Testis (tissue), 3 donors: Measurements from ENCODE around the gene ZNF282. TPM values are rescaled to one million over a fixed set of nuclear protein-coding genes. Genes with fewer than 3 reads are reported as not detected.
"Not testable (repeated sequence)": the region's sequence is repeated elsewhere in the genome, so short reads cannot be mapped to it uniquely, and the experiment has no call there.

ENCODE experiments used
- DNase-seq: peaks from one replicate; pipeline ENCODE4 v3.0.0-alpha.2; 2019
- H3K27ac ChIP-seq, 2 donors: fragments of 200-600 bp; sonication (generic); one replicate each; pipeline ENCODE4 v1.5.1; 2019
- H3K27me3 ChIP-seq: fragments of 200-600 bp; sonication (generic); one replicate; pipeline ENCODE4 v1.5.1; 2019
- H3K36me3 ChIP-seq: fragments of 200-600 bp; sonication (generic); one replicate; pipeline ENCODE4 v1.5.1; 2017; ENCODE audit warnings: low read depth; ENCODE audit errors: missing control alignments
- H3K4me1 ChIP-seq: fragments of 200-600 bp; sonication (generic); one replicate; pipeline ENCODE4 v1.5.1; 2019
- H3K4me3 ChIP-seq, 2 donors: fragments of 200-600 bp; sonication (generic); one replicate each; pipeline ENCODE4 v1.5.1; 2017 to 2019
- H3K9me3 ChIP-seq: fragments of 200-600 bp; sonication (generic); one replicate; pipeline ENCODE4 v1.5.1; 2017
- CTCF ChIP-seq, 3 experiments: fragments of 450-650 bp in 2 of 3; fragments of 200-600 bp in 1 of 3; sonication (generic) in 1 of 3; IDR thresholded peaks; one replicate each; pipeline ENCODE4 v1.5.1; 2016 to 2019; ENCODE audit warnings: antibody characterized with exemption in 3 of 3, mild to moderate bottlenecking in 2 of 3, moderate library complexity in 1 of 3
- POLR2A ChIP-seq: fragments of 450-650 bp; IDR thresholded peaks from one replicate; pipeline ENCODE4 v1.6.1; 2017; ENCODE audit warnings: antibody characterized with exemption, mild to moderate bottlenecking, moderate library complexity
- WGBS, 2 donors: methylation state at CpG; one replicate each; pipeline ENCODE4 v1.1.5; 2018; 5-methylcytosine and 5-hydroxymethylcytosine counted together
- intact Hi-C: fragments of 100-400 bp; cut with DNase I; formaldehyde crosslinking; loops from one replicate; pipeline ENCODE4 v1.15.1; 2023; ENCODE audit warnings: low total_unique reads
- polyA plus RNA-seq: library from polyadenylated mRNA; stranded (reverse); fragments of 350-450 nt; fragmentation: Illumina TruSeq; extraction: RNeasy Lipid Tissue Mini Kit (QIAGEN cat#74804); gene quantifications from one replicate; pipeline ENCODE4 v1.2.3, GENCODE V29; 2014; ENCODE audit warnings: low read depth, low replicate concordance; ENCODE audit not compliant: insufficient read depth
- total RNA-seq, 2 donors: library from RNA; depleted of rRNA; stranded (reverse); fragments of >200 nt; gene quantifications; one replicate each; pipeline ENCODE4 v1.2.3, GENCODE V29; 2016

The ZNF282 gene
- total and polyA plus RNA-seq, 3 donors from 2014 or later, result 9.6 to 17.6 (median 12.2) TPM

- DNase-seq, result no peak
Measured at GRCh38 chr7:149226840-149227494, 31.6 kb downstream of the ZNF282 start.

DNA sequence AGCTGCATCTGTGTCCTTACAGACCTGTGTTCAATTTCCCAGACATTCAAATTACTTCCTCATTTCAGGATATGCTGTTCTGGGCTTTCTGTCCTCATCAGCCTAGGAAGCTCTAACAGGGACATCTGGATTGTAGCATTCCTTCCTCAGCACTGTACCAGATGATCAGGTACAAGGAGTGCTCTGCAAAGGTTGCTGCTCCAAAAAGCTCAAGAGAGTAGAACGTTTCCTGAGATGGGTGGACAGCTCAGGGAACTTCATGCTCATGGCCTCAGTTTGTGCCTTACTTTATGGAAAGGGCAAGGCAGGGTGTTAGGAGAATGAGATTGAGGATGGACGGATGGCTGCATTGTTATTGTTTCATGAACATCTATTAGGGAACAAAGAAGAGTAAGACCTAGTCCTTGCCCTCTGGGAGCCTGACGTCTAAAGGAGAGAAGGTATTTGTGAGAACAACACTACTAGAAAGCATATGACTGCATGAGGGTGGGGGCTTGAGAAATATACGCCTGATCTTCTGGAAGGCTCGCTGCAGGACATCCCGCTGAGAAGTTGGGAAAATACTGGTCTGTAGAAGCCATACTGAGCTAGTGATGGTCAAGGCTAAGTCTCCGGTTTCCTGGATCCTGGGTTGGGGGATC lies 33.6 kb downstream of the ZNF282 start:
- TF ChIP-seq CTCF (IDR thresholded peaks at IDR 0.05), result no peak
- no peak for TF ChIP-seq POLR2A
- DNase-seq, result no peak
- intact Hi-C loops, result no loop called here
- Histone ChIP-seq H3K4me1 (no peaks in the 10 kb centered on the region), H3K4me3 (no peak overlapping the region), H3K27ac (no peak overlapping the region), H3K9me3 (no peaks in the 10 kb centered on the region), H3K27me3 (no peaks in the 10 kb centered on the region), H3K36me3 (no peaks in the 10 kb centered on the region)
- WGBS, 2 donors, result 65 to 66% methylated on average over 7 of the region's 7 CpGs

More at GRCh38 chr7:149226840-149227494, 31.6 kb downstream of the ZNF282 start:
- no peak overlapping the region for H3K4me3 ChIP-seq
- no peak overlapping the region for H3K27ac ChIP-seq
- TF ChIP-seq CTCF (IDR thresholded peaks at IDR 0.05), result no peak
- no peak for TF ChIP-seq POLR2A
- no peaks in the 10 kb centered on the region for H3K36me3 ChIP-seq
- H3K9me3 ChIP-seq, result no peaks in the 10 kb centered on the region
- intact Hi-C loops, result no loop called here
- 61 to 73% methylated on average over 4 to 6 of the region's 6 CpGs for WGBS, 2 donors
- H3K4me1 ChIP-seq, result no peaks in the 10 kb centered on the region
- no peaks in the 10 kb centered on the region for H3K27me3 ChIP-seq

DNA sequence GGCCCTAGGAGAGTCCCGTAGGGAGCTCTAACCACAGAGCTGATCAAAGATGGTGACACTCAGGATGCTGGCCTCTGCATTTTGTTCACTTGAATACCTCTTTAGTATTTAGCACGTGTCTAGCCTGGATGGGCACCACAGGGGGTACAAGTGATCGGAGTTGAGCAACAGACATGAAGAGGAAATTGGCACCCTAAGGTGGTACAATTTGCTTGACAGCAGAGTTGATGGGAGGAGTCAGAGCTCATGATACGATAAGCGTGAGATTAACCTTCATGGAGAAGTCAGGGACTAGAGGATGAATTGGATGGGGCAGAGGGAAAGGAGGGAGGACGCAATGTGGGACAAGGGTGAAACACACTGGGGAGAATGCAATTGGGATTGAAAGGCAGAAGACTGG lies 34.2 kb downstream of the ZNF282 start:
- no peak overlapping the region for H3K4me3 ChIP-seq
- intact Hi-C loops, result no loop called here
- no peak overlapping the region for H3K27ac ChIP-seq
- H3K4me1 ChIP-seq, result no peaks in the 10 kb centered on the region
- no peak for DNase-seq
- no peak for TF ChIP-seq CTCF (IDR thresholded peaks at IDR 0.05)
- no peak for TF ChIP-seq POLR2A
- WGBS, 2 donors, result 69% methylated on average over 6 of the region's 6 CpGs
- no peaks in the 10 kb centered on the region for H3K27me3 ChIP-seq
- H3K36me3 ChIP-seq, result no peaks in the 10 kb centered on the region
- H3K9me3 ChIP-seq, result no peaks in the 10 kb centered on the region

DNA sequence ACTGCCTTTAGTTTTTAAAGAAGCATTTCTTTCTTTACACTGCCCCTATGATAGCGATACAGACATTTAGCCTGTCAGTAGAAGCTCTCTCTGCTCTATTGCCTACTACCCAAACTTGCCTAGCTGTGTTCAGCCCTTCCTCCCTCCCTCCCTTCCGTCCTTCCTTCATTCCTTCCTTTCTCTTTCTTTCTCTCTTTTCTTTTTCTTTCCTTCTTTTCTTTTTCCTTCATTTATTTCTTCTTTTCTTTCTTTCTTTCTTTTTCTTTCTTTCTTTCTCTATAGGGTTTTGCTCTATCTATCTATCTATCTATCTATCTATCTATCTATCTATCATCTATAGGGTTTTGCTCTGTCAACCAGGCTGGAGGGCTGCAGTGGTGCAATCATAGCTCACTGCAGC lies 37.0 kb downstream of the ZNF282 start:
- 73 to 91% methylated on average over 2 of the region's 2 CpGs for WGBS, 2 donors
- no peak overlapping the region for H3K27ac ChIP-seq
- TF ChIP-seq CTCF (IDR thresholded peaks at IDR 0.05), result no peak
- no peak for TF ChIP-seq POLR2A
- H3K36me3 ChIP-seq, result no peaks in the 10 kb centered on the region
- H3K9me3 ChIP-seq, result no peaks in the 10 kb centered on the region
- H3K4me3 ChIP-seq, result no peak overlapping the region
- H3K27me3 ChIP-seq, result no peaks in the 10 kb centered on the region
- no peak for DNase-seq
- intact Hi-C loops, result no loop called here
- H3K4me1 ChIP-seq, result no peaks in the 10 kb centered on the region

DNA sequence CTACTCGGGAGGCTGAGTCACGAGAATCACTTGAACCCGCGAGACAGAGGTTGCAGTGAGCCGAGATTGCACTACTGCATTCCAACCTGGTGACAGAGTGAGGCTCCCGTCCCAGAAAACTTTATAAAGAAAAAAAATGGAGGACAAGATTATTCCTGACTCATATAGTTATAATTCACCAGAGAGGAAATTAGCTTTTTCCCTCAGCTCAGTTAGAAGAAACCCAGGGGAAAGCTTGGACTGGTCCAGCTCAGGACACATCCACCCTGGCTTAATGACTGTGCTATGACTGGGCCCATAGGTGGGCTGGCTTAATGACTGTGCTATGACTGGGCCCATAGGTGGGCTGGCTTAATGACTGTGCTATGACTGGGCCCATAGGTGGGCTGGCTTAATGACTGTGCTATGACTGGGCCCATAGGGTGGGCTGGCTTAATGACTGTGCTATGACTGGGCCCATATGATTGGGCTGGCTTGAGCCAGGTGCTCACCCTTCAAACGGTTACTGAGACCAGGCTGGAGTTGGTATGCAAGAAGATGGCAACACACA lies 38.4 kb downstream of the ZNF282 start:
- not testable (repeated sequence) for DNase-seq, H3K27ac ChIP-seq
- WGBS, 2 donors, result 85 to 90% methylated on average over 7 of the region's 7 CpGs

More for the DNA sequence above, 38.4 kb downstream of the ZNF282 start:
- H3K4me3 ChIP-seq, intact Hi-C loops, H3K27me3 ChIP-seq, H3K36me3 ChIP-seq, H3K4me1 ChIP-seq, H3K9me3 ChIP-seq: not testable (repeated sequence)
